GM19035 (cell line): ENCODE data around the gene TOMM20L.

Source experiments
- ATAC-seq: cut with Tn5 transposase; IDR thresholded peaks from one replicate; pipeline ENCODE4 v1.9.1; 2021; ENCODE audit not compliant: unreplicated experiment

Gene TOMM20L

DNA sequence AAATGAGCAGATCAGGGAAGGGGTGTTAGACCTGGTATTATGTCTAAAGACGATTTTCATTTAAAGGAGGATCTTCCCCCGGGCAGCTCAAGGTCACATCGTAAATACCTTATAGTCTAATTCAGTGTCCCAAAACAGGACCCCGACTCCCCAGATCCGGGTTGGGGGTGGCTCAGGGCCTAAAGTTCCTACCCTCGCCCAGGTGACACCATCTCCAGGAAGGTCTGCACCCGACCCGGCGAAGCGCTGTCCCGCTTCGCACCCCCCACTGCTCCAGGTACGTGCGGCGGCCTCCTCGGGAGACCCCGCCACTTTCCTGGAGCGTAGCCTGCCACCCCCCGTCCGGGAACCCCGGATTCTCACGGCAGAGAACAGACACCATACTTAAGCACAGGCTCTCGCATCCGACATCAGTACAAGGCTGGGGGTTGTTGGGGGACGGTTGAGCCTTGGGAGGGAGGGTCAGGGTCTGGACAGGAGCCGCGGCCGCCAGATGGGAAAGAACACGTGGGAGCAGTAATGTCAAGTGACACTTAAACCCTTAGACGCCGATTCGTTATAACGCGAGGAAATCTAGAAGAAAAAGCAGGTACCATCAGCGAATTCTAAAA lies 31.0 kb downstream of the TOMM20L start:
- ATAC-seq: peak; percentile 47

DNA sequence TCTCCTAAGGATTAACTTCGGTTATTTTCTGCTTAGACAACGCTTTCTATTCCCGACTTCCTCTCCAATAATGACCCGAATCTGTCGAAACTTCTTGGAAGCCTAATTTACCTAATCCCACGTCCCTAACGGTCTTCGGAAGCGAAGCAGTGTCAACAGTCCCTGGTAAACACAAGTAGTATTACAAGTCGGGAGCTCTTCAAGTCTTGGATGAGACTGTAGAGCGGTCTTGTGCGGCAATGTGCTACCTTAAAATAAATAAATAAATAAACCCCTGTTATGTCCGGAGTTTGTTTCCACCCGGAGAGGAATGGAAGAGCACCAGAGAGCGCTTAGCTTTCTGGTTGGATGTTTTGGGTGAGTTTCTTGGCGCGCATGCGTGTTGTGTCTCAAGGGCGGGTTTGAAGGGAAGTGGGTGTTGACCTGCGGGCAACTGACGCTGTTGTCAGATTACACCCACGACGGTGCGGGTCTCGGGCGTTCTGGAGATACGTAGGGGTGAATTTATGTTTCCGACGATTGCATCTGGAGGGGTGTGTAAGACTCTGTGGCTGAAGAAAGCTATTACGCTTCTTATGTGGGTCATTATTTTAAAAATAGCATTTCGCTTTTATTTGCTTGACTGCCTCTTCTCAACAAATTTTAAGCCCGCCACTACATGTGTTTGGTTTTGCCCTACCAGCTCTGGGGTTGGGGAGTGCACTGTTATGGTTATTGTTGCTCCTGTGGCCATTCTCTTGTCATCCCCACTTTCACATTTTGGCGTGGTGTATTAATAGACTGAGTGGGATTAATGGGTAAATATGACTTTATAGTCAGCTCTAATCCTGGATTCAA lies 31.8 kb downstream of the TOMM20L start, which contains the start of the genes KIAA0586 and TIMM9:
KIAA0586 (plus strand) TSS at position 439 of the 837 bp plus-strand sequence. CDS start 546 bp downstream, outside the sequence.
TIMM9 (minus strand) TSS at position 251 of the 837 bp plus-strand sequence. CDS start 15,586 bp downstream, outside the sequence.
- ATAC-seq: peak; percentile 90

DNA sequence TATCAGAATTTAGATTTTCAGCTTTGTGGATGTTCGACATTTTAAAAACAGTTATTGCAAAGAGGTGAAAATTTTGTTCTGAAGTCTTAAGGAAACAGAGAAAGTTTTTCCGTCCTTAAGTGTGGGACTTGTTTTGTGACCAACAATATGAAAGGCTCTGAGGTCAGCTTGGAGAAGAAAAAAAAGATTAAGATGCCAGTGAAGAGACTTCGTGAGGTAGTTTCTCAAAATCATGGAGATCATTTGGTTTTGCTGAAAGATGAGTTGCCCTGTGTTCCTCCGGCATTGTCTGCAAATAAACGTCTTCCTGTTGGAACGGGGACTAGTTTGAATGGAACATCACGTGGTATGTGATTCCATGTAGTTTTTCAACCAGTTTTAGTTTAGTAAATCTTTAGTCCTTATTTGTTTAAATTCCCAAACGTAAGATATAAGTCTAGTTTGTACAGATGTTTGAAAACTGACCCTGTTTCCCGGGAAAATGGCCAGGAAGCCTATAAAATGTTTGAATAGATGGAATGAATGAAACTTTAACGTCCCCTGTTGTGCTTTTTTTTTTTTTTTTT lies 32.5 kb downstream of the TOMM20L start:
- no peak for ATAC-seq

DNA sequence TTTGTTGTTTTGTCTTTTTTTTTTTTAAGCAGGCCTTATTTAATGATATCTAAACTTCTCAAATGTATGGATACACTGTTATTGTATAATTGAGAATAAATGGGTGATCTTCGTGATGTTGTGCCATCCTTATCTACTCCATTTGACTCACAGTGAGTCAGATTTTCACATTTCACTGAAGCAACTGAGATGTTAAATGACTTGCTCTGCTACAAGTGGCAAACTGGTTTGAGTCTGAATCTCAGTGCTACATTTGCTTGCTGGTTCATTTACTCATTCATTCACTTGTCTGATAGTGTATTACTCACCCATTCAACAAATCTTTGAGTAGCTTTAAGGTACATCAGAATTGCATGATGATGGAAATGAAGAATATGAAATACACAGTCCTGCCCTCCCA lies 34.4 kb downstream of the TOMM20L start:
- ATAC-seq: no peak

DNA sequence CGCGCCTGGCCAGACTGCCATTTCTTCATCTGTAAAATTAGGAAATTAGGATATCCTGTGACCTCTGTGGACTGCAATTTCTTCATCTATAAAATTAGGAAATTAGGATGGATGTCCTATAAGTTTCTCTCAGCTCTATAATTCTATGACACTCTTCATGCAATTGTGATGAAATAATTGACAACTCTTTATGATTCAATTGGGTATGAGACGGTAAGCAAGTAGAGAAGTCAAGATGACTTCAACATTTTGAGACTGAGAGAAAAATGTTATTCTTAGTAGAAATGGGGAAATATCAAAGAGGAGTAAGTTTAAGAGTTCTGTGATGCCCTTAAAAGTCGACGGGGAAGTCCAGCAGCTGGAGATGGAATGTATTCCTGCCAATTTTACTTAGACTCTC lies 43.7 kb downstream of the TOMM20L start:
- ATAC-seq: no peak

DNA sequence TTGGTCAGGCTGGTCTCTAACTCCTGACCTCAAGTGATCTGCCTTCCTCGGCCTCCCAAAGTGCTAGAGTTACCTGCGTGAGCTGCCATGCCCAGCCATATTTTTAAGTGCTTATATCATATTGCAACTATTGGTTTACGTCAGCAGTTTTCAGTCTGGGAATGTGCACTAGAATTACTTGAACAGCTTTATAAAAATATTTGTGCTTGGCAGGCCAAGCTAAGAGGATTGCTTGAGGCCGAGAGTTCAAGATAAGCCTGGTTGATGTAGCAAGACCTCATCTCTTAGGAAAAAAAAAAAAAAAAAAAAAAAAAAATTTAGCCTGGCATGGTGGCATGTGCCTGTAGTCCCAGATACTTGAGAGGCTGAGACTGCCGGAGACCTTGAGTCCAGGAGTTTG lies 48.9 kb downstream of the TOMM20L start:
- ATAC-seq: no peak

DNA sequence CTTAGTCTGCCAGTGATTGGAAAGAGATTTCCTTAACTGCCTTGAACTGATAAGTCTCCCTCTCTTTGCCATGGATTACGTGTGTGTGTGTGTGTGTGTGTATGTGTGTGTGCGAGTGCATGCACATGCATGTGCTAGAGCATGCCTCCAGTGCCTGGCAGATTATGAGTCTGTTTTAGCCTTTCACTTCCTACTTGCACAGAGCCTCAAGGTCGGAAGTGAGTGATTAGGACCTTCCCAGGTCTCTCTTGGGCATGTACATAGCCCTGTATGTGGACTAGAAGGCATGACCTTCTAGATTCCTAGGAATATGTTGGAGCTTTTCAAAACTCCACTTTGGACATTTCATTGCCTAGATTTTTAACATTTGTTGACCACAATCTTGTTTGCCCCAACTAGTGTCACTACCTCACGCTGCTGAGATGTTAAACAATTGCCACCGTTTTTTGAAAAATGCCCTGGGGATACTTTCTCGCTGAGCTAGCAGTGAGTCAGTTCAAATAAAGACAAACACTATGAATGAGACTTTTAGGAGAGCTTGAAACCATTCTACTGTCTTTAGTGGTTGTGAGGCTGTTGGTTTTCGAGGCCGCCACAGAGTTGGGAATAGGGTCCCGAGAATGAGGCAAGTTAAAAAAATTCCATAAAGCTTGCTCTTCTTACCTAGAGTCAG lies 60.0 kb downstream of the TOMM20L start:
- no peak for ATAC-seq
